GM23338 (cell line): ENCODE data around the gene CISD1. TPM values are rescaled to one million over a fixed set of nuclear protein-coding genes. Genes with fewer than 3 reads are reported as not detected.

Experiments used
- ATAC-seq: fragments of 200-7000 bp; cut with Tn5 transposase; 3 replicates; pipeline ENCODE4 v1.9.1; 2020
- DNase-seq: peaks from one replicate; pipeline ENCODE4 v3.0.0-alpha.2; 2015; ENCODE audit warnings: low spot score
- H2AFZ ChIP-seq: fragments of 200-600 bp; sonication (generic); 2 replicates; pipeline ENCODE4 v1.8.0; 2016; ENCODE audit warnings: antibody characterized with exemption, mild to moderate bottlenecking, moderate library complexity
- H3F3A ChIP-seq: fragments of 200-600 bp; sonication (generic); replicated peaks from 2 replicates; pipeline ENCODE4 v1.8.0; 2017; ENCODE audit warnings: antibody characterized with exemption, mixed run types, low read depth
- H3K27ac ChIP-seq: fragments of 200-600 bp; sonication (generic); 2 replicates; pipeline ENCODE4 v1.6.1; 2016; ENCODE audit warnings: low read depth
- H3K27me3 ChIP-seq: fragments of 200-600 bp; sonication (generic); 2 replicates; pipeline ENCODE4 v1.8.0; 2016; ENCODE audit warnings: mild to moderate bottlenecking, mixed run types, moderate library complexity; ENCODE audit not compliant: insufficient read depth
- H3K36me3 ChIP-seq: fragments of 200-600 bp; sonication (generic); 2 replicates; pipeline ENCODE4 v1.8.0; 2016; ENCODE audit warnings: mild to moderate bottlenecking; ENCODE audit not compliant: insufficient read depth
- H3K4me1 ChIP-seq: fragments of 200-600 bp; sonication (generic); 2 replicates; pipeline ENCODE4 v1.8.0; 2016; ENCODE audit warnings: mild to moderate bottlenecking, moderate library complexity; ENCODE audit not compliant: insufficient read depth
- H3K4me2 ChIP-seq: fragments of 200-600 bp; sonication (generic); 2 replicates; pipeline ENCODE4 v1.7.1; 2017; ENCODE audit warnings: mixed run types
- H3K4me3 ChIP-seq: fragments of 200-600 bp; sonication (generic); 2 replicates; pipeline ENCODE4 v1.6.1; 2016; ENCODE audit warnings: mixed run types
- H3K79me2 ChIP-seq: fragments of 200-600 bp; sonication (generic); replicated peaks from 2 replicates; pipeline ENCODE4 v1.8.0; 2017; ENCODE audit warnings: mild to moderate bottlenecking; ENCODE audit not compliant: insufficient read depth
- H3K9me2 ChIP-seq: fragments of 200-600 bp; sonication (generic); 2 replicates; pipeline ENCODE4 v1.8.0; 2017; ENCODE audit not compliant: insufficient read depth
- H4K20me1 ChIP-seq: fragments of 200-600 bp; sonication (generic); replicated peaks from 2 replicates; pipeline ENCODE4 v1.8.0; 2017; ENCODE audit warnings: mild to moderate bottlenecking; ENCODE audit not compliant: insufficient read depth
- H3K27ac Mint-ChIP-seq: 2 replicates; pipeline ENCODE4 v1.8.0; 2020; ENCODE audit warnings: inconsistent platforms, mild to moderate bottlenecking, moderate library complexity, mixed read lengths
- H3K27me3 Mint-ChIP-seq: 3 replicates; pipeline ENCODE4 v1.8.0; 2022; ENCODE audit warnings: low read depth, mild to moderate bottlenecking, moderate library complexity, mixed read lengths, inconsistent platforms; ENCODE audit not compliant: insufficient read depth, poor library complexity
- H3K36me3 Mint-ChIP-seq: 3 replicates; pipeline ENCODE4 v1.8.0; 2021; ENCODE audit warnings: low read depth, mild to moderate bottlenecking, inconsistent platforms, moderate library complexity, mixed read lengths
- H3K4me1 Mint-ChIP-seq: 3 replicates; pipeline ENCODE4 v1.8.0; 2020; ENCODE audit warnings: mild to moderate bottlenecking, inconsistent platforms, mixed read lengths
- H3K4me3 Mint-ChIP-seq: 3 replicates; pipeline ENCODE4 v1.8.0; 2021; ENCODE audit warnings: moderate library complexity, mild to moderate bottlenecking, inconsistent platforms, mixed read lengths
- H3K9me3 Mint-ChIP-seq: 3 replicates; pipeline ENCODE4 v1.8.0; 2020; ENCODE audit warnings: moderate library complexity, mild to moderate bottlenecking, inconsistent platforms, mixed read lengths
- CREB1 ChIP-seq: fragments of 250-450 bp; sonication (Bioruptor Pico); IDR thresholded peaks from 2 replicates; pipeline ENCODE4 v1.5.0; 2020; ENCODE audit warnings: low read depth, mild to moderate bottlenecking, moderate library complexity
- ETS1 ChIP-seq: IDR thresholded peaks from 2 replicates; pipeline ENCODE4 v1.6.1; 2016; ENCODE audit warnings: antibody characterized with exemption
- EZH2 ChIP-seq: fragments of 200-600 bp; sonication (generic); IDR thresholded peaks from one replicate; pipeline ENCODE4 v1.8.0; 2017; ENCODE audit warnings: antibody characterized with exemption, mild to moderate bottlenecking, low read depth; ENCODE audit not compliant: unreplicated experiment
- JUNB ChIP-seq: IDR thresholded peaks from one replicate; pipeline ENCODE4 v1.6.1; 2016; ENCODE audit warnings: antibody characterized with exemption; ENCODE audit not compliant: unreplicated experiment
- POLR2AphosphoS5 ChIP-seq: IDR thresholded peaks from 2 replicates; pipeline ENCODE4 v1.6.1; 2016; ENCODE audit warnings: antibody characterized with exemption, low read depth
- STAT1 ChIP-seq: IDR thresholded peaks from one replicate; pipeline ENCODE4 v1.6.1; 2016; ENCODE audit warnings: antibody characterized with exemption; ENCODE audit not compliant: unreplicated experiment
- ZNF114 ChIP-seq: fragments of 250-450 bp; sonication (Bioruptor Pico); IDR thresholded peaks from 2 replicates; pipeline ENCODE4 v1.5.0; 2020; ENCODE audit warnings: mild to moderate bottlenecking, moderate library complexity
- ZNF331 ChIP-seq: fragments of 250-450 bp; sonication (Bioruptor Pico); IDR thresholded peaks from 2 replicates; pipeline ENCODE4 v1.5.0; 2020; ENCODE audit warnings: low read depth, mild to moderate bottlenecking, moderate library complexity
- polyA plus RNA-seq: library from polyadenylated mRNA; unstranded; fragments of >200 nt; fragmentation: Nextera tagmentation; extraction: Ambion mirVana; gene quantifications from 2 replicates; pipeline ENCODE4 v1.2.1, GENCODE V29; 2016
- total RNA-seq: library from RNA; depleted of rRNA; stranded (reverse); fragments of >200 nt; shearing (Covaris generic); gene quantifications from 2 replicates; pipeline ENCODE4 v1.2.3, GENCODE V29; 2014
- TF ChIP-seq, protein P1 (sequence below), 2 experiments: fragments of 200-600 bp in 1 of 2; sonication (generic) in 1 of 2; conservative IDR thresholded peaks; 2 replicates each; pipeline versions ENCODE4 v1.5.1 to v1.6.1; 2016 to 2017; ENCODE audit warnings: antibody characterized with exemption in 2 of 2, low read depth in 2 of 2, mild to moderate bottlenecking in 2 of 2, moderate library complexity in 1 of 2
- TF ChIP-seq, protein P2 (sequence below): fragments of 250-450 bp; sonication (Bioruptor Pico); IDR thresholded peaks from 2 replicates; pipeline ENCODE4 v1.5.0; 2020; ENCODE audit warnings: mild to moderate bottlenecking, moderate library complexity

CISD1 gene
- total and polyA plus RNA-seq, 2 experiments from 2014 or later: 19.9 to 99.9 TPM

- TF ChIP-seq ETS1: peak; percentile 87
- TF ChIP-seq CREB1 (CRISPR knock-in tag): 0 out of 2 replicates have a peak, but pooled peaks have one; percentile 14
- no peak for TF ChIP-seq EZH2
Observed at GRCh38 chr10:58334817-58335305, 65.9 kb downstream of the CISD1 start, which contains the start of gene UBE2D1 (continued).

DNA sequence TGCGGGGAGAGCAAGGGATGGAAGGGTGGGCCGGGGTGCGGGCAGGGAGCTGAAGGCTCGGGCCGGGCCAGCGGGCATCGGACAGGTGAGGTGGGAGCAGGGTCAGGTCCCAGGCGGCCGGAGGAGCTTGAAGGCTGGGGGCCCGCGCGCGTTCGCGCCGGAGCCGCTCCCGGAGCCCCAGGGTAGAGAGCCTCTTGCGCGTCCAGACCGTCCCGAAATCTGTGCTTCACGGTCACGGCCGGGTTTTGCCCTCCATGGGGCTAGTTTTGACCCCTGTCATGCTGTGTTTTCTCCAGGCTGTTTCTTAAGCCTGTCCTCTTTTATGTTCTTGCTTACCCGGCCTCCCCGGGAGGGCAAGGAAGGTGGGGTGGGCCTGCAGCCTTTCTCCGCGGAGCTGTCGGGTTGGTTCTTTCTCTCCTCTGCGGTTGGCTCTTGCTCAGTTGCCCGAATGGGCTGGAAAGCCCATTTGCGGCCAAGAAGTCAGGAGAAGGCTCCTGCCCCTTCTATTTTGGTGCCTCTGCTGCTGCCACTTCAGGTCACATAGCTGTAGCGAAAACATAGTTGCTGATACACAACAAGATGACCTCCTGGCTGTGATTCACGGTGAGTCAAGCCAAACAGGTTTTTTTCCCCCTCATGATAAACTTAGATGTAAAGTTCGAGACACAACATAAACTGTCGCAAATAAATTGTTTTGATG, 66.5 kb downstream of the CISD1 start:
- peak overlapping the region; percentile 93 for H3K4me3 ChIP-seq
- H3K79me2 ChIP-seq: peaks cover 52% of the 10 kb centered on the region
- peak overlapping the region; percentile 96 for H2AFZ ChIP-seq
- DNase-seq (peak; percentile 53), ATAC-seq (peak; percentile 73)
- Mint-ChIP-seq H3K4me1 (peaks cover 21% of the 10 kb centered on the region), H3K36me3 (peaks cover 3% of the 10 kb centered on the region; the same call in 1 of the 3 replicates), H3K4me3 (peak overlapping the region; percentile 95), H3K9me3 (no peaks in the 10 kb centered on the region), H3K27ac (peak overlapping the region; percentile 75; the same call in 1 of the 2 replicates), H3K27me3 (peaks cover 1% of the 10 kb centered on the region)
- no peaks in the 10 kb centered on the region for H3K27me3 ChIP-seq
- H3K4me1 ChIP-seq: peaks cover 15% of the 10 kb centered on the region
- H3K4me2 ChIP-seq: peak overlapping the region; percentile 93
- no peaks in the 10 kb centered on the region for H3F3A ChIP-seq
- no peaks in the 10 kb centered on the region for H3K36me3 ChIP-seq
- peaks cover 4% of the 10 kb centered on the region; the same call in 1 of the 2 replicates for H3K9me2 ChIP-seq
- peaks cover 13% of the 10 kb centered on the region for H4K20me1 ChIP-seq
- H3K27ac ChIP-seq: no peak overlapping the region
- no peak for TF ChIP-seq ZNF114 (CRISPR knock-in tag)
- TF ChIP-seq, protein P1, sequence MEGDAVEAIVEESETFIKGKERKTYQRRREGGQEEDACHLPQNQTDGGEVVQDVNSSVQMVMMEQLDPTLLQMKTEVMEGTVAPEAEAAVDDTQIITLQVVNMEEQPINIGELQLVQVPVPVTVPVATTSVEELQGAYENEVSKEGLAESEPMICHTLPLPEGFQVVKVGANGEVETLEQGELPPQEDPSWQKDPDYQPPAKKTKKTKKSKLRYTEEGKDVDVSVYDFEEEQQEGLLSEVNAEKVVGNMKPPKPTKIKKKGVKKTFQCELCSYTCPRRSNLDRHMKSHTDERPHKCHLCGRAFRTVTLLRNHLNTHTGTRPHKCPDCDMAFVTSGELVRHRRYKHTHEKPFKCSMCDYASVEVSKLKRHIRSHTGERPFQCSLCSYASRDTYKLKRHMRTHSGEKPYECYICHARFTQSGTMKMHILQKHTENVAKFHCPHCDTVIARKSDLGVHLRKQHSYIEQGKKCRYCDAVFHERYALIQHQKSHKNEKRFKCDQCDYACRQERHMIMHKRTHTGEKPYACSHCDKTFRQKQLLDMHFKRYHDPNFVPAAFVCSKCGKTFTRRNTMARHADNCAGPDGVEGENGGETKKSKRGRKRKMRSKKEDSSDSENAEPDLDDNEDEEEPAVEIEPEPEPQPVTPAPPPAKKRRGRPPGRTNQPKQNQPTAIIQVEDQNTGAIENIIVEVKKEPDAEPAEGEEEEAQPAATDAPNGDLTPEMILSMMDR (conservative IDR thresholded peaks at IDR 0.05; ENCODE audit: low read depth in 2 of 2): 0 out of 4 replicates have a peak, but pooled peaks of 1 of the 2 experiments have one; percentile 1
- no peak for TF ChIP-seq CREB1 (CRISPR knock-in tag)

DNA sequence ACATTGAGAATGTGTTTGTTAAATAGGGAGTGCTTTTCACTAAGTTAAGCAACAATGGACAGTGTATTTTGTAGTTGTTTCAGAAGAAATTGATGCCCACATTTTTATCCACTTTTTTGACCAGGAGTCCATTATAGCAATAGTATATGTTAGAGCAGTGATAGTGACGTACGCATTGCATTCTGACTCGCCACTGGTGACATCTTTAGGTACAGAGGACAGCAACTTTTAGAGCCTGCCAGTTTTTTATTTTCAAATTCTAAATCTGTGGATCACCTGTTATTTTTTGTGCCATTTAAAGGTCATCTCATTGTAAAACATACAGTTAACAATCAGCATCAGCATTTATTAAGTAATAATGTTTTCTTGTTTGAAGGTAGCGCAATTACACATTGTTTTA, 67.3 kb downstream of the CISD1 start:
- Mint-ChIP-seq H3K4me3 (peak overlapping the region; percentile 95), H3K36me3 (peaks cover 3% of the 10 kb centered on the region; the same call in 1 of the 3 replicates), H3K4me1 (peaks cover 27% of the 10 kb centered on the region), H3K27ac (no peak overlapping the region), H3K27me3 (peaks cover 1% of the 10 kb centered on the region), H3K9me3 (no peaks in the 10 kb centered on the region)
- Histone ChIP-seq H3F3A (no peaks in the 10 kb centered on the region), H4K20me1 (peaks cover 13% of the 10 kb centered on the region), H3K9me2 (no peaks in the 10 kb centered on the region; the same call in 1 of the 2 replicates), H3K27me3 (no peaks in the 10 kb centered on the region), H3K27ac (no peak overlapping the region), H3K79me2 (peaks cover 60% of the 10 kb centered on the region), H3K4me2 (peak overlapping the region; percentile 93), H3K4me3 (peak overlapping the region; percentile 93), H2AFZ (no peak overlapping the region), H3K4me1 (peaks cover 17% of the 10 kb centered on the region), H3K36me3 (no peaks in the 10 kb centered on the region)
- ATAC-seq: no peak
- DNase-seq: no peak
- TF ChIP-seq ZNF331 (CRISPR knock-in tag) (no peak), JUNB (no peak), STAT1 (no peak), EZH2 (no peak), POLR2AphosphoS5 (no peak)
- TF ChIP-seq, protein P2, sequence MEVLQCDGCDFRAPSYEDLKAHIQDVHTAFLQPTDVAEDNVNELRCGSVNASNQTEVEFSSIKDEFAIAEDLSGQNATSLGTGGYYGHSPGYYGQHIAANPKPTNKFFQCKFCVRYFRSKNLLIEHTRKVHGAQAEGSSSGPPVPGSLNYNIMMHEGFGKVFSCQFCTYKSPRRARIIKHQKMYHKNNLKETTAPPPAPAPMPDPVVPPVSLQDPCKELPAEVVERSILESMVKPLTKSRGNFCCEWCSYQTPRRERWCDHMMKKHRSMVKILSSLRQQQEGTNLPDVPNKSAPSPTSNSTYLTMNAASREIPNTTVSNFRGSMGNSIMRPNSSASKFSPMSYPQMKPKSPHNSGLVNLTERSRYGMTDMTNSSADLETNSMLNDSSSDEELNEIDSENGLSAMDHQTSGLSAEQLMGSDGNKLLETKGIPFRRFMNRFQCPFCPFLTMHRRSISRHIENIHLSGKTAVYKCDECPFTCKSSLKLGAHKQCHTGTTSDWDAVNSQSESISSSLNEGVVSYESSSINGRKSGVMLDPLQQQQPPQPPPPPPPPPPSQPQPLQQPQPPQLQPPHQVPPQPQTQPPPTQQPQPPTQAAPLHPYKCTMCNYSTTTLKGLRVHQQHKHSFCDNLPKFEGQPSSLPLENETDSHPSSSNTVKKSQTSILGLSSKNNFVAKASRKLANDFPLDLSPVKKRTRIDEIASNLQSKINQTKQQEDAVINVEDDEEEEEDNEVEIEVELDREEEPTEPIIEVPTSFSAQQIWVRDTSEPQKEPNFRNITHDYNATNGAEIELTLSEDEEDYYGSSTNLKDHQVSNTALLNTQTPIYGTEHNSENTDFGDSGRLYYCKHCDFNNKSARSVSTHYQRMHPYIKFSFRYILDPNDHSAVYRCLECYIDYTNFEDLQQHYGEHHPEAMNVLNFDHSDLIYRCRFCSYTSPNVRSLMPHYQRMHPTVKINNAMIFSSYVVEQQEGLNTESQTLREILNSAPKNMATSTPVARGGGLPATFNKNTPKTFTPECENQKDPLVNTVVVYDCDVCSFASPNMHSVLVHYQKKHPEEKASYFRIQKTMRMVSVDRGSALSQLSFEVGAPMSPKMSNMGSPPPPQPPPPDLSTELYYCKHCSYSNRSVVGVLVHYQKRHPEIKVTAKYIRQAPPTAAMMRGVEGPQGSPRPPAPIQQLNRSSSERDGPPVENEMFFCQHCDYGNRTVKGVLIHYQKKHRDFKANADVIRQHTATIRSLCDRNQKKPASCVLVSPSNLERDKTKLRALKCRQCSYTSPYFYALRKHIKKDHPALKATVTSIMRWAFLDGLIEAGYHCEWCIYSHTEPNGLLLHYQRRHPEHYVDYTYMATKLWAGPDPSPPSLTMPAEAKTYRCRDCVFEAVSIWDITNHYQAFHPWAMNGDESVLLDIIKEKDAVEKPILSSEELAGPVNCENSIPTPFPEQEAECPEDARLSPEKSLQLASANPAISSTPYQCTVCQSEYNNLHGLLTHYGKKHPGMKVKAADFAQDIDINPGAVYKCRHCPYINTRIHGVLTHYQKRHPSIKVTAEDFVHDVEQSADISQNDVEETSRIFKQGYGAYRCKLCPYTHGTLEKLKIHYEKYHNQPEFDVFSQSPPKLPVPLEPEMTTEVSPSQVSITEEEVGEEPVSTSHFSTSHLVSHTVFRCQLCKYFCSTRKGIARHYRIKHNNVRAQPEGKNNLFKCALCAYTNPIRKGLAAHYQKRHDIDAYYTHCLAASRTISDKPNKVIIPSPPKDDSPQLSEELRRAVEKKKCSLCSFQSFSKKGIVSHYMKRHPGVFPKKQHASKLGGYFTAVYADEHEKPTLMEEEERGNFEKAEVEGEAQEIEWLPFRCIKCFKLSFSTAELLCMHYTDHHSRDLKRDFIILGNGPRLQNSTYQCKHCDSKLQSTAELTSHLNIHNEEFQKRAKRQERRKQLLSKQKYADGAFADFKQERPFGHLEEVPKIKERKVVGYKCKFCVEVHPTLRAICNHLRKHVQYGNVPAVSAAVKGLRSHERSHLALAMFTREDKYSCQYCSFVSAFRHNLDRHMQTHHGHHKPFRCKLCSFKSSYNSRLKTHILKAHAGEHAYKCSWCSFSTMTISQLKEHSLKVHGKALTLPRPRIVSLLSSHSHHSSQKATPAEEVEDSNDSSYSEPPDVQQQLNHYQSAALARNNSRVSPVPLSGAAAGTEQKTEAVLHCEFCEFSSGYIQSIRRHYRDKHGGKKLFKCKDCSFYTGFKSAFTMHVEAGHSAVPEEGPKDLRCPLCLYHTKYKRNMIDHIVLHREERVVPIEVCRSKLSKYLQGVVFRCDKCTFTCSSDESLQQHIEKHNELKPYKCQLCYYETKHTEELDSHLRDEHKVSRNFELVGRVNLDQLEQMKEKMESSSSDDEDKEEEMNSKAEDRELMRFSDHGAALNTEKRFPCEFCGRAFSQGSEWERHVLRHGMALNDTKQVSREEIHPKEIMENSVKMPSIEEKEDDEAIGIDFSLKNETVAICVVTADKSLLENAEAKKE: no peak
